ENCODE results near the gene WDR86.

- no peak for TF ChIP-seq CTCF (IDR thresholded peaks at IDR 0.05)
- no peak for TF ChIP-seq POLR2A (IDR thresholded peaks at IDR 0.05)
- no peak for TF ChIP-seq EP300 (IDR thresholded peaks at IDR 0.05)
Measured at GRCh38 chr7:151376218-151376902, 33.5 kb downstream of the WDR86 start.
